Measurements from ENCODE around the gene KRTAP4-8. TPM values are rescaled to one million over a fixed set of nuclear protein-coding genes. Genes with fewer than 3 reads are reported as not detected.
"Not testable (repeated sequence)": the region's sequence is repeated elsewhere in the genome, so short reads cannot be mapped to it uniquely, and the experiment has no call there.

KRTAP4-8 gene
- total RNA-seq = not detected in 2 replicates

DNA sequence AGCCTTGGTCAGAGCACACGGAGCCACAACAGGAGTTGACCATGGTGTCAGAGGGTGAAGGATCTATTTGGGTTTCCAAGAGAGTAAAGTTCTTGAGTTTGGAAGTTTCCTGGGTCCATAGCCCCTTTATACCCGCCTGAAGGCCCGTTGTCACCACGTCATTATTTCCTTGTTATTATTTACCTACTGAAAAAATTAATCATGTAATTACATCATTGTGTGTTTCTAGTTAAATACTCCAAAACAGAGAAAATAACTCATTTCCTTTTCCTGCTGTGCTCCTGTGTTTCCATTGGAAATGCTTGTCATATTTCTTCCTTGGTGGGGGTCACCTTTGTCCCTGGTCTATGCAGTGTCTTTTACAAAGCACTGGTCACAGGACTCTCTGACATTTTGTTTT lies at the start of gene KRTAP4-8:
TSS of gene KRTAP4-8 (minus strand) at position 101 of the 400 bp plus-strand sequence. CDS start at position 43, 58 bp downstream.
- DNase-seq (ENCODE audit: low read depth) = no peak
- TF ChIP-seq, protein P1, sequence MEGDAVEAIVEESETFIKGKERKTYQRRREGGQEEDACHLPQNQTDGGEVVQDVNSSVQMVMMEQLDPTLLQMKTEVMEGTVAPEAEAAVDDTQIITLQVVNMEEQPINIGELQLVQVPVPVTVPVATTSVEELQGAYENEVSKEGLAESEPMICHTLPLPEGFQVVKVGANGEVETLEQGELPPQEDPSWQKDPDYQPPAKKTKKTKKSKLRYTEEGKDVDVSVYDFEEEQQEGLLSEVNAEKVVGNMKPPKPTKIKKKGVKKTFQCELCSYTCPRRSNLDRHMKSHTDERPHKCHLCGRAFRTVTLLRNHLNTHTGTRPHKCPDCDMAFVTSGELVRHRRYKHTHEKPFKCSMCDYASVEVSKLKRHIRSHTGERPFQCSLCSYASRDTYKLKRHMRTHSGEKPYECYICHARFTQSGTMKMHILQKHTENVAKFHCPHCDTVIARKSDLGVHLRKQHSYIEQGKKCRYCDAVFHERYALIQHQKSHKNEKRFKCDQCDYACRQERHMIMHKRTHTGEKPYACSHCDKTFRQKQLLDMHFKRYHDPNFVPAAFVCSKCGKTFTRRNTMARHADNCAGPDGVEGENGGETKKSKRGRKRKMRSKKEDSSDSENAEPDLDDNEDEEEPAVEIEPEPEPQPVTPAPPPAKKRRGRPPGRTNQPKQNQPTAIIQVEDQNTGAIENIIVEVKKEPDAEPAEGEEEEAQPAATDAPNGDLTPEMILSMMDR (IDR thresholded peaks at IDR 0.05; ENCODE audit: insufficient read depth, low read length, severe bottlenecking) = no peak
- Histone ChIP-seq H3K36me3 (ENCODE audit: control insufficient read depth, insufficient read depth, low read length) (no peaks in the 10 kb centered on the region), H3K4me3 (ENCODE audit: low read depth, low read length) (no peak within 1 kb of the TSS), H3K27me3 (ENCODE audit: control insufficient read depth, insufficient read depth, low read length) (no peaks in the 10 kb centered on the region)
- FAIRE-seq = no peak

DNA sequence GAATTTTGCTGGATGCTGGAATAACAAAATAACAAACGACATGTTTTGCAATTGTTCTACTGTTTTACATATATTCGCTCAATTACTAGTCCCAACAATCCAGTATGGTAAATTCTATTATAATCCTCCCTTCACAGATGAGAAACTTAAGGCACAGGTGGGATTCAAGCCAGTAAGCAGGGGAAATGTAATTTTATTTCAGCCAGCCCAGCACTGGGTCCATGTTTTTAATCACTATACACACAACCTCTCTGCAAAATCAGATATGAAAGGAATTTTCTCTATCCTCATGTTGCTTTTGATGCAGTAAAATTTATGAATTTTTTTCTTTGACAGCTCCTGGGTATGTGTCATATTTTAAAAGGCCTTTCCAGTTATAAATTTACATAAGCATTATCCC lies 47.3 kb upstream of the KRTAP4-8 start:
- FAIRE-seq = no peak

DNA sequence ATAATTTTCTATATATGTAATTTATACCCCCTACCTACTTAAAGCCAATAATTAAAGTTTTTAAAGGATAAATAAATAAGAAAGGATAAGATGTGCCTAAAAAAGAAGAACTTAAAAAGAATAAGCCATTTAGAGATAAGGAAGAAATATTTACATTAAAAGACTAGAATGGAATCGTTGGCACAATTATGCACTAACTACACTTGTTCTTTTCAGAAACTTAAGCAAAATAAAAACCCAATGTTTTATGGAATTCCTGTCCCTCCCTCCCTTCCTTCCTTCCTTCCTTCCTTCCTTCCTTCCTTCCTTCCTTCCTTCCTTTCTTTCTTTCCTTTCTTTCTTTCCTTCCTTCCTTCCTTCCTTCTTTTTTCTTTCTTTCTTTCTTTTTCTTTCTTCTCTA lies 46.9 kb upstream of the KRTAP4-8 start:
- H3K36me3 ChIP-seq (ENCODE audit: control insufficient read depth, insufficient read depth, low read length) = no peaks in the 10 kb centered on the region
- TF ChIP-seq, protein P1 (IDR thresholded peaks at IDR 0.05; ENCODE audit: insufficient read depth, low read length, severe bottlenecking) = no peak
- FAIRE-seq (no peak), DNase-seq (ENCODE audit: low read depth) (no peak)
- no peaks in the 10 kb centered on the region for H3K27me3 ChIP-seq (ENCODE audit: control insufficient read depth, insufficient read depth, low read length)
- no peak overlapping the region for H3K4me3 ChIP-seq (ENCODE audit: low read depth, low read length)

More for the DNA sequence above, 47.3 kb upstream of the KRTAP4-8 start:
- Histone ChIP-seq H3K36me3 (ENCODE audit: control insufficient read depth, insufficient read depth, low read length) (no peaks in the 10 kb centered on the region), H3K4me3 (ENCODE audit: low read depth, low read length) (no peak overlapping the region), H3K27me3 (ENCODE audit: control insufficient read depth, insufficient read depth, low read length) (no peaks in the 10 kb centered on the region)
- TF ChIP-seq, protein P1 (IDR thresholded peaks at IDR 0.05; ENCODE audit: insufficient read depth, low read length, severe bottlenecking) = no peak
- no peak for DNase-seq (ENCODE audit: low read depth)

DNA sequence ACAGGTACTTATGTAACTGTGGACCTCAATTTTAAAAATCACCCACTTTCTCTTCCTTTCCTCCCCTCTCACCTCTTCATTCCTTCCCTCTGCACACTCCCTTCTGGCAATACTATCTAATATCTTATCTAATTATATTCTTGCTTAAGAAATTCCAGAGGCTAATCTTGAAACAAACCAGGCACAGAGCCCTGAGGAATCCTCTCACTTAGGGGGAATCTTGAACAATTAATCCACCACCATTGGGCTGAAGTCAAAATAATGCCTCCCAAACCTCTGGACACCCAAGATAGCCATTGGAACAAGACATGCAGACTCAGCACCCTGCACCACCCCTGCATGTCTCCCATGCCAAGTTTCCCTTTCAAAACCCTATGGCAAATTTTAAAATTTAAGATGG lies 43.4 kb upstream of the KRTAP4-8 start:
- DNase-seq (ENCODE audit: low read depth) (no peak), FAIRE-seq (no peak)
- Histone ChIP-seq H3K36me3 (ENCODE audit: control insufficient read depth, insufficient read depth, low read length) (no peaks in the 10 kb centered on the region), H3K27me3 (ENCODE audit: control insufficient read depth, insufficient read depth, low read length) (no peaks in the 10 kb centered on the region), H3K4me3 (ENCODE audit: low read depth, low read length) (no peak overlapping the region)
- TF ChIP-seq, protein P1 (IDR thresholded peaks at IDR 0.05; ENCODE audit: insufficient read depth, low read length, severe bottlenecking) = no peak

DNA sequence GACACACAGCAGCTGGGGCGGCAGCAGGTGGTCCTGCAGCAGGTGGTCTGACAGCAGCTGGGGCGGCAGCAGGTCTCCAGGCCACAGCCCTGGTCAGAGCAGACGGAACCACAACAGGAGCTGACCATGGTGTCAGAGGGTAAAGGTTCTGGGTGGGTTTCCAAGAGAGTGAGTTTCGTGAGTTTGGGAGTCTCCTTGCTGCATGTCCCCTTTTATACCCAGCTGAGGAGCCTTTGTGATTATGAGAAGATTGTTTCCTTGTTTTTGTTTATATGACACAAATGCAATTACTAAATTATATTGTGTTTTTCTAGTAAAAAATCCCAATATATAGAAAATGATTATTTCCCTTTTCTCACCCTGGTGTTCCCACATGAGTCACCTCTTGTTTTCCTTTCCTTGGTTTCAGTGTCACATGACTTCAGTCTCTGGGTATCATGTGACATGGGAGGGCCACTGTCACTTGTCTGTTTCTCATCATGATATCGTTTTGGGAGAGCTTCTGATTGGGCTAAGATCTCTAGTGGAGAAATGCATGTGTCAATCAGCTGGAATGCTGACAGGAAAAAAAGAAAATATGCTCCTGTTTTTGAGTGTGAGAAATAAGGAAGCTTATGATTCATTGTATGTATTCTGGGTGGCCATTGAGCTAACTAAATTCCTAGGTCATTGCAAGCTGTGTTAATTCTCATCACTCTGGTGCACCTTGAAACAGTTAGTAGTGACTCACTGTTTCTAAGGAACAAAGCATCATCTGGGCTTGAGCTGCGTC lies 42.6 kb upstream of the KRTAP4-8 start, which contains the start of gene KRTAP4-6:
TSS of gene KRTAP4-6 (minus strand) at position 185 of the 772 bp plus-strand sequence. CDS start at position 128, 57 bp downstream.
- TF ChIP-seq, protein P1 (IDR thresholded peaks at IDR 0.05; ENCODE audit: insufficient read depth, low read length, severe bottlenecking) = no peak
- no peaks in the 10 kb centered on the region for H3K36me3 ChIP-seq (ENCODE audit: control insufficient read depth, insufficient read depth, low read length)
- DNase-seq (ENCODE audit: low read depth) (peak; percentile 98), FAIRE-seq (peak; percentile 88)
- H3K4me3 ChIP-seq (ENCODE audit: low read depth, low read length) = no peak within 1 kb of the TSS
- no peaks in the 10 kb centered on the region for H3K27me3 ChIP-seq (ENCODE audit: control insufficient read depth, insufficient read depth, low read length)

DNA sequence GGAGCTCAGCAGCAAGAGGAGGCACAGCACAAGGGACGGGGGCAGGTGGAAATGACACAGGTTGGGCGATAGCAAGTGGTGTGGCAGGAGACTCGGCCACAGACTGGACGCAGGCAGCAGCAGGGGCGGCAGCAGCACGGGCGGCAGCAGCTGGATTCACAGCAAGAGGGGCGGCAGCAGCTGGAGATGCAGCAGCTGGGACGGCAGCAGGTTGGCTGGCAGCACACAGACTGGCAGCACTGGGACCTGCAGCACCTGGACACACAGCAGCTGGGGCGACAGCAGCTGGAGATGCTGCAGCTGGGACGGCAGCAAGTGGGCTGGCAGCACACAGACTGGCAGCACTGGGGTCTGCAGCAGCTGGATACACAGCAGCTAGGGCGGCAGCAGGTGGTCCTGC lies 41.9 kb upstream of the KRTAP4-8 start:
- H3K36me3 ChIP-seq (ENCODE audit: control insufficient read depth, insufficient read depth, low read length); H3K27me3 ChIP-seq (ENCODE audit: control insufficient read depth, insufficient read depth, low read length); H3K4me3 ChIP-seq (ENCODE audit: low read depth, low read length); DNase-seq (ENCODE audit: low read depth); FAIRE-seq: not testable (repeated sequence)
